ENCODE measurements around the gene CDH5.

GRCh38 chr16:66444049-66444481, 77.6 kb downstream of the CDH5 start:
- TF ChIP-seq ZBTB7A (IDR thresholded peaks at IDR 0.05; ENCODE audit: low read depth) (no peak), TEAD4 (IDR thresholded peaks at IDR 0.05) (no peak), RAD21 (IDR thresholded peaks at IDR 0.05; ENCODE audit: low read depth) (peak; percentile 19; the same call in 1 of the 2 replicates), TCF12 (IDR thresholded peaks at IDR 0.05; ENCODE audit: low read depth) (no peak), TAF1 (IDR thresholded peaks at IDR 0.05; ENCODE audit: low read depth) (no peak), CEBPB (IDR thresholded peaks at IDR 0.05) (no peak), EP300 (IDR thresholded peaks at IDR 0.05; ENCODE audit: borderline replicate concordance) (no peak), MAX (IDR thresholded peaks at IDR 0.05) (no peak), CREB1 (IDR thresholded peaks at IDR 0.05; ENCODE audit: low read depth) (no peak), USF1 (IDR thresholded peaks at IDR 0.05) (no peak)
